ENCODE measurements around the gene CCDC12.

The CCDC12 gene

DNA sequence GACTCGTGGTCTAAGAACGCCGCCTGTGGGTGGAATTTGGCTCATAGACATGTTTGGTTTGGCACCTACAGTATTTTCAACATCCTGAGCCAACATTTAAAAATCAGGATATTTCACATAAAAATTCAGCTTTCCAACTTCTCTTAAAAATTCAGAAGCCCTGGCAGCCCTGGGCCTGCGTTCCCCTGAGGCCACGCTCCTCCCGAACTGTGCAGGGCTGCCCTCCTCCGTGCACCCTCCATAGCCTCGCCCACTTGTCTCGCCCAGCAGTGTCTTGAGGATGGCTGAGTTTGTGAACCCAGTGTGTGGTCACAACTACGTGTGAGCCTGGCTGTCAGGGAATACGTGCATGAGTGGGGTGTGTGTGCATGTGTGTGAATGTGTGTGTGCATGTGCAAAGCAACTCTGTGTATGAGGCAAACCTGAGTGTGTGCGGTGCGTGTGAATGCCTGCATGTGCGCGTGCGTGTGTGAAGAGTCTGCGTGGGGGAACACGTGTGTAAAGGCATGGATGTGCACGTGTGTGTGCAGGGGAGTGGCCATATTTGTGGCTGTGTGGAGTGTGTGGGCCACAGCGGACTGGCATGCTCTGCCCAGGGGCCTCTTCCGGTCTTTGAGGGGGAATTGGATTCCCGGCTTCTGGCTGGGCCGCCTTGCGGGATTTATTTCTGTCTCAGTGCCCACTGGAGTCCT, 68.1 kb downstream of the CCDC12 start:
- DNase-seq (ENCODE audit: low read depth in 2 of 2, low spot score in 1 of 2), result no peak

GRCh38 chr3:46907960-46908293, 68.6 kb downstream of the CCDC12 start:
- no peak for DNase-seq (ENCODE audit: low read depth in 2 of 2, low spot score in 1 of 2)

DNA sequence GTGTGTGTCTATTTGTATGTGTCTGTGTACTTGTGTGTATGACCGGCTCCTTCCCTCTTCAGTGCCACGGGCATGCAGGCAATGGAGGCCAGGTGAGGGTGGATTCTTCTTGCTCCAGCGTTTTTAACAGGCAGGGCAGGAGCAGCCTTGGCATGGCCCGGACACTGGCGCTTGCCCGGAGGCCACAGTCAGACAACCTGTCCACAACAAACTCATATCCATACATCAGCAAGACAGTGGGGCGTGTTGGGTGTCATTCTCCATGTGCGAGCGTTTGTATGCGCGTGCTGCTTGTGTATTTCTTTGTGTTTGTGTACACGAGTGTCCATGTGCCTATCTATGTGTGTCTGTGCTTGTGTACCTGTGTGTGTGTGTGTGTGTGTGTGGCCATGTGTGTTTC, 69.3 kb downstream of the CCDC12 start:
- DNase-seq (ENCODE audit: low read depth in 2 of 2, low spot score in 1 of 2), result no peak

DNA sequence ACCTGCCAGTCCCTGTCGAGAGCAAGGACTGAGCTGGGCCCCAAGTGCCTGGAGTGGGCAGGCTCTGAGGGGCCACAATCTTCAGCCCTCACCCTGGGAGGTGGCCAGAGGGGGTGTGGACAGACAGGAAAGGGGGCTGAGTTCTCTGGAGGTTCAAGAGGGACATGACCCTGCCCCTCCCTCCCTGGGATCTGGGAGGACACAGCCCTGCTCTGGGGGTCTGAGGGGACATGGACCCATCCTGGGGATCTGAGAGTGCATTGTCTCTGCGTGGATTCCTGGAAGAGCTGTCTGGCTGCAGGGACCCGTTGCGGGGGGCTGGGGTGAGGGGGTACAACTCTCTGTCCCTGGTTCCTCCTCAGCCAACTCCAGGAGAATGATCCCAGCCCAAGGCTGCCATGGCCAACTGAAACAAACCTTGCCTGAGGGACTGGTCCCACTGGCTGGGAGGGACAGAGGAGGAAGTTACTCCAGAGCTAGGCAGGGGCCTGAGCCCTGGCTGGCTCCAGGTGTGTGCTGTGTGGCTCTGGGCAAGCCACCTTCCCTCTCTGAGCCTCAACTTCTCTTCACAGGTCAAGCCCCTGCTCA, 70.0 kb downstream of the CCDC12 start:
- no peak for DNase-seq (ENCODE audit: low read depth in 2 of 2, low spot score in 1 of 2)

- no peak for DNase-seq (ENCODE audit: low read depth in 2 of 2, low spot score in 1 of 2)
Observed at GRCh38 chr3:46905661-46906451, 70.7 kb downstream of the CCDC12 start.

- no peak for DNase-seq (ENCODE audit: low read depth in 2 of 2, low spot score in 1 of 2)
Observed at GRCh38 chr3:46905213-46905560, 71.4 kb downstream of the CCDC12 start.

DNA sequence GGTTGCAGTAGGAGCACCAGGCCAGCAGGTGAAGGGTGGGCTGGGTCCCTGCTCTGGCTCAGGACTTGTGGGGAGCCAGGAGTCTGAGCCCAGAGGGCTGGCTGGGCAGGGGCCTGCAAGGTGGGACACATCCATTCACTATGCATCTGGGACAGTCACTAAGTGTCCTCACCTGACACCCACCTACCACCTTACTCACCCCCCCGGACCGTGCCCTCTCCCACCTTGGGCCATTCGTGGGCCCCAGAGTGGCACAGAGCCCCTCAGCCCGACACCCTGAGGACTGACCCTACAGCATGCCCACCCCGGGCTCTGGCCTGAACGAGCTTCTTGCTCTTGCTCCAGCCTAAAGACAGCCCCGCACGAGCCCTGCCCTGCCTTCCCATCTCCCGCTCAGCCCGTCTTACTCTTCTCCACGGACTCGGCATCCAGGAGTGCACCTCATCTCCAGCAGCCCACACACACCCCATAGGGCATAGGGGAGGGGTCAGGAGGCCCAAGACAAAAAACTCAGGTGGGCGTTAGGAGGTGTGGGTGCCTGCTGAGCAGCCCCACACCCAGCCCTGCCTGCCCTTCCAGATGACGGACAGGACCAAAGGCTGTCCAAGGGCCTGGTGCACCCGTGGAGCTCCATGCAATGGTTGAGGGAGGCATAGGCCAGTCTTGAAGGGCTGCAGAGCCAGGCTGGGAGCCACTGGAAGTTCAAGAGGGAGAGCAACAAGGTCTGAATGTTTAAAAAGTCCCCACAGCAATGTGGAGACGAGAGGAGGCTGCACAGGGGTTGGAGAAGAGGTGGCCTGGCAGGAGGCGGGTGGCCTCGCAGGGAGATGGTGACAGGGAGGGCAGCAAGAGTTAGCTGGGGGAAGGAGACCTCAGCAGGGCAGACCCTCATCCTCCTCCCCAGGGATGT, 72.0 kb downstream of the CCDC12 start:
- DNase-seq (ENCODE audit: low read depth in 2 of 2, low spot score in 1 of 2), result no peak

GRCh38 chr3:46903341-46904302, 72.9 kb downstream of the CCDC12 start:
- no peak for DNase-seq (ENCODE audit: low read depth in 2 of 2, low spot score in 1 of 2)

- no peak for DNase-seq (ENCODE audit: low read depth in 2 of 2, low spot score in 1 of 2)
Observed at GRCh38 chr3:46902188-46902631, 74.3 kb downstream of the CCDC12 start.

- no peak for DNase-seq (ENCODE audit: low read depth in 2 of 2, low spot score in 1 of 2)
Observed at GRCh38 chr3:46901591-46902187, 74.9 kb downstream of the CCDC12 start.

- no peak for DNase-seq (ENCODE audit: low read depth in 2 of 2, low spot score in 1 of 2)
Observed at GRCh38 chr3:46901061-46901460, 75.5 kb downstream of the CCDC12 start.

- no peak for DNase-seq (ENCODE audit: low read depth in 2 of 2, low spot score in 1 of 2)
Observed at GRCh38 chr3:46900356-46900755, 76.2 kb downstream of the CCDC12 start.

DNA sequence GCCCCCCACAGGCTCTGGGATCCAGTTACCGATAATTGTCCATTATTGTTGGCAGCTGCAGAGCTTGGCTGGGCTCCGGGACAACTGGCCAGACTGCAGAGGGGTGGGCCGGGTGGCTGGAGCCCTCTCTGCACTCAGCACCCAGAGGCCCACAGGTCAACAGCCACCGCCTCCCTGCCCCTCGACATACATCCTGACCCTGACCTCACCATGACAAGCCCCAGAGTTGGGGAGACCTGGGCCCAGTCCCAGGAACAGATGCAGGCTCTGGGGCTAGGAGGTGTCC, 76.6 kb downstream of the CCDC12 start:
- DNase-seq (ENCODE audit: low read depth in 2 of 2, low spot score in 1 of 2), result no peak

DNA sequence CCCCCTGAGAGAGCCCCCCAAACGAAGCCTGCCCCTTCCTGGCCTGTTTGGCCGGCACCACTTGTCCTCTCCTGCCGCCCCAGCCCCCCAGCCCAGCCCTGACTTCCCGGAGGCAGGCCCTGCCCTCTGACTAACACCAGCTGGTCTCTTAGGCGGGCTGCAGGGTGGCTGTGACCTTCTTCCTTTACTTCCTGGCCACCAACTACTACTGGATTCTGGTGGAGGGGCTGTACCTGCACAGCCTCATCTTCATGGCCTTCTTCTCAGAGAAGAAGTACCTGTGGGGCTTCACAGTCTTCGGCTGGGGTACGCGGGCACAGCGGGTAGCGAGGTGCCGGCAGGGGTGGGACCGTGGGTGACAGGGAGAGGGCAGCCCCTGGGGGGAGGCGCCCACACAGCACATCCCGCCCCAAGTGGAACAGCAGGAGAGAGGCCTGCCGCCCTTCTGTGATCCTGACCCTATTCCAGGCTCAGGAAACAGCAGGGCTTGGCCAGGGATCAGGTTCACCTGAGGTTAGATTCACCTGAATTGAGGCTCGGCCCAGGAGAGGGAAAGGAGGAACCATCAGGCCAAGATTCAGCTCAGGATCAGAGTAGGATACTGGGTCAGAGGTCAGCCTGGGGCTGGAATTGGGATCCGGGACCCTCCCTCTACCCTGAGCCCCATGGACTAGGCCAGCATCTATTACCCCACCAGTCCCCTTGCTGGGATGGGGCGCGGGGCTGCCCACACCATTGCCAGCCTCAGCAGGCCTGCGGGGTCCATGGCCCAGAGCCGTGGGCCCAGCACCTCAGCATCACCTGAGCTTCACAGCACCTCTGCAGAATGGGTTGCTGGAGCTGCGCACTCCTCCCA, 77.2 kb downstream of the CCDC12 start:
- DNase-seq (ENCODE audit: low read depth in 2 of 2, low spot score in 1 of 2), result no peak

DNA sequence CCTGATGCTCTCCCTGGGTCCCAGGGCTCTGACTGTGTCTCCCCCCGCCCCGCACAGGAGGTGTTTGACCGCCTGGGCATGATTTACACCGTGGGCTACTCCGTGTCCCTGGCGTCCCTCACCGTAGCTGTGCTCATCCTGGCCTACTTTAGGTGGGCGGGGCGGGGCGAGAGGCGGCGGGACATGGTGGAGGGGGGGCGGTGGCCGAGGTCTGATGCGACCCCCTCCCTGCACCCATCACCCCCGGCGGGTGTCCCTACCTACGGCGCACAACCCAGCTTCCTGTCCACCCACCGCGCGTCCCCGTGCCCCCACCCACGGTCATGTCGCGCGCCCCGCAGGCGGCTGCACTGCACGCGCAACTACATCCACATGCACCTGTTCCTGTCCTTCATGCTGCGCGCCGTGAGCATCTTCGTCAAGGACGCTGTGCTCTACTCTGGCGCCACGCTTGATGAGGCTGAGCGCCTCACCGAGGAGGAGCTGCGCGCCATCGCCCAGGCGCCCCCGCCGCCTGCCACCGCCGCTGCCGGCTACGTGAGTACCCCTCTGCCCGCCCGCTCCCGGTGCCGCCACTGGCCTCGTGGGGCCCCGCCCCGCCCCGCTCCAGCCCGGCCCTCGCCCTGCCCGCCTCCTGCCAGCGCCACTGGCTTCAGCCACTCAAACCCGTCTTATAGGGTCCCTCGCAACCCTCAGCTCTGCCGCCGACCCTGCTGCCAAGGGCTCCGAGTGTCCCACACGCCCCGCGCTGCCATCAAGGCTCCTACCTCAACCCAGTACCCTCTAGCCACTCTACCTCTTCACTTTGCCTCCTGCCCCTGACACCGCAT, 78.0 kb downstream of the CCDC12 start:
- DNase-seq (ENCODE audit: low read depth in 2 of 2, low spot score in 1 of 2), result no peak

GRCh38 chr3:46897829-46898320, 78.7 kb downstream of the CCDC12 start:
- no peak for DNase-seq (ENCODE audit: low read depth in 2 of 2, low spot score in 1 of 2)

DNA sequence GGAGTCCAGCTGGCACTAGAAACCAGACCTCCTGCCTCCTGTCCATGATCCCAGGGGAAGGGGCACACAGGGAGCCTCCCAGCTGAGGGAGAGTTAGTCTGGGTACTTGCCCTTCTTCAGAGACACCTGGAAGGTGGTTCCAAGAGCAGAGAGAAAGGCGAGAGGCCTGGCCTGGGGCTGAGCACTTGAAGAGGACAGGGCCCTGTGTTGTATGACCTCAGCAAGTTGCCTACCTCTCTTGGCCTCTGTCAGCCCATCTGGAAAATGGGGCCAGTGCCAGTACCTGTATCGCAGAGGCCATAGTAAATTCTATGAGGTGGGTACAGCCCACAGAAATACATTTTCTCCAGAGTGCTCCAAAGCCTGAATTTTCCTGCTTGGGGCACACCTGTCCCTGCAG, 79.5 kb downstream of the CCDC12 start:
- DNase-seq (ENCODE audit: low read depth in 2 of 2, low spot score in 1 of 2), result no peak

GRCh38 chr3:46896386-46896785, 80.2 kb downstream of the CCDC12 start:
- no peak for DNase-seq (ENCODE audit: low read depth in 2 of 2, low spot score in 1 of 2)
